Endothelial cell of umbilical vein (primary cell): Measurements from ENCODE around the gene OGDH. TPM values are rescaled to one million over a fixed set of nuclear protein-coding genes. Genes with fewer than 3 reads are reported as not detected.

ENCODE experiments used
- BruUV-seq: library from RNA; stranded (reverse); fragments of 400-500 nt; replicated peaks from 2 replicates; lab custom pipeline; 2021; lab: Mats Ljungman, UMichigan
- CTCF ChIA-PET: fragments of 300-600, 350-600 bp; sonication (Branson Sonifier 250); formaldehyde crosslinking; loops from one replicate; lab custom pipeline; 2021; ENCODE audit warnings: antibody characterized with exemption, inconsistent platforms; lab: Charles Lee
- POLR2A ChIA-PET: fragments of 300-600, 350-600 bp; sonication (Branson Sonifier 250); formaldehyde crosslinking; loops from one replicate; lab custom pipeline; 2021; ENCODE audit warnings: antibody characterized with exemption, inconsistent platforms; lab: Charles Lee
- DNase-seq: peaks from one replicate; pipeline ENCODE4 v3.0.0-alpha.2; 2011; ENCODE audit warnings: low read depth, low spot score
- FAIRE-seq: peaks from 2 replicates; lab custom pipeline; 2011; peaks lifted over from hg19 to GRCh38; lab: Jason Lieb, UNC
- H2AFZ ChIP-seq: 2 replicates; pipeline ENCODE4 v1.6.0; 2012; ENCODE audit warnings: low read depth, low read length, control low read depth, inconsistent platforms
- H3K27ac ChIP-seq: 2 replicates; pipeline ENCODE4 v1.5.1; 2011; ENCODE audit warnings: low read depth, mild to moderate bottlenecking, control low read depth, low read length, moderate library complexity; ENCODE audit not compliant: insufficient read depth
- H3K27me3 ChIP-seq, 2 experiments: 2 replicates each; pipeline versions ENCODE4 v1.6.0 to v1.6.1; 2011; ENCODE audit warnings: low read length in 2 of 2, mixed read lengths in 1 of 2; ENCODE audit not compliant: control insufficient read depth in 2 of 2, insufficient read depth in 2 of 2
- H3K36me3 ChIP-seq, 2 experiments: 2 replicates in 1 of 2; 3 replicates in 1 of 2; pipeline ENCODE4 v1.5.1; 2011; ENCODE audit warnings: low read length in 2 of 2, mild to moderate bottlenecking in 1 of 2, moderate library complexity in 1 of 2; ENCODE audit not compliant: control insufficient read depth in 2 of 2, insufficient read depth in 2 of 2; ENCODE audit errors: extremely low read depth in 1 of 2
- H3K4me1 ChIP-seq: 3 replicates; pipeline ENCODE4 v1.5.1; 2011; ENCODE audit warnings: mild to moderate bottlenecking, low read length; ENCODE audit not compliant: control insufficient read depth, insufficient read depth; ENCODE audit errors: extremely low read depth
- H3K4me2 ChIP-seq: 2 replicates; pipeline ENCODE4 v1.6.1; 2011; ENCODE audit warnings: low read length, control low read depth, mixed read lengths; ENCODE audit not compliant: insufficient read depth
- H3K4me3 ChIP-seq, 3 experiments: fragments of 200-600 bp in 1 of 3; sonication (generic), shearing (Covaris generic) in 1 of 3; replicated peaks in 1 of 3; 2 replicates each; pipeline ENCODE4 v1.5.1; 2011 to 2016; ENCODE audit warnings: control low read depth in 3 of 3, low read length in 3 of 3, mild to moderate bottlenecking in 2 of 3, inconsistent platforms in 1 of 3, low read depth in 1 of 3, moderate library complexity in 1 of 3; ENCODE audit not compliant: insufficient read depth in 1 of 3
- H3K79me2 ChIP-seq: 2 replicates; pipeline ENCODE4 v1.6.0; 2012; ENCODE audit warnings: low read length, inconsistent platforms; ENCODE audit not compliant: control insufficient read depth, insufficient read depth
- H3K9ac ChIP-seq: replicated peaks from 2 replicates; pipeline ENCODE3; 2011; ENCODE audit warnings: low read length, control low read depth; ENCODE audit not compliant: insufficient read depth; ENCODE audit errors: extremely low read depth
- H3K9me1 ChIP-seq: replicated peaks from 3 replicates; pipeline ENCODE4 v1.6.0; 2011; ENCODE audit warnings: mild to moderate bottlenecking, low read length; ENCODE audit not compliant: control insufficient read depth, insufficient read depth; ENCODE audit errors: extremely low read depth
- H3K9me3 ChIP-seq: replicated peaks from 2 replicates; pipeline ENCODE4 v1.5.1; 2012; ENCODE audit warnings: low read length, inconsistent platforms; ENCODE audit not compliant: control insufficient read depth, insufficient read depth
- H4K20me1 ChIP-seq: replicated peaks from 2 replicates; pipeline ENCODE3; 2011; ENCODE audit warnings: mild to moderate bottlenecking, low read length; ENCODE audit not compliant: control insufficient read depth, insufficient read depth; ENCODE audit errors: extremely low read depth
- EZH2 ChIP-seq: IDR thresholded peaks from 2 replicates; pipeline ENCODE4 v1.6.1; 2012; ENCODE audit warnings: borderline replicate concordance, low read depth, mild to moderate bottlenecking, moderate library complexity, low read length, inconsistent platforms; ENCODE audit not compliant: severe bottlenecking
- FOS ChIP-seq: IDR thresholded peaks from 2 replicates; pipeline ENCODE4 v1.6.1; 2011; ENCODE audit warnings: mild to moderate bottlenecking, low read length, moderate library complexity, borderline replicate concordance; ENCODE audit not compliant: insufficient read depth
- GATA2 ChIP-seq: IDR thresholded peaks from 2 replicates; pipeline ENCODE4 v1.7.0; 2011; ENCODE audit warnings: low read depth, mild to moderate bottlenecking, moderate library complexity, mixed read lengths, low read length; ENCODE audit not compliant: insufficient read length, insufficient read depth
- JUN ChIP-seq: IDR thresholded peaks from 2 replicates; pipeline ENCODE4 v1.6.1; 2011; ENCODE audit warnings: borderline replicate concordance, low read depth; ENCODE audit not compliant: insufficient read length, insufficient read depth
- MYC ChIP-seq: IDR thresholded peaks from one replicate; pipeline ENCODE4 v1.6.1; 2011; ENCODE audit warnings: mild to moderate bottlenecking, low read depth, low read length
- POLR2A ChIP-seq: IDR thresholded peaks from 2 replicates; pipeline ENCODE4 v1.6.1; 2012; ENCODE audit warnings: low read depth, mild to moderate bottlenecking, control low read depth, low read length
- POLR2AphosphoS5 ChIP-seq: IDR thresholded peaks from 2 replicates; pipeline ENCODE4 v1.6.1; 2012; ENCODE audit warnings: low read depth, mild to moderate bottlenecking, control low read depth, low read length, moderate library complexity; ENCODE audit not compliant: insufficient read depth
- dilution Hi-C: fragments of 300-500 bp; cut with MboI; formaldehyde crosslinking; loops from one replicate; pipeline ENCODE4 v1.15.0; 2019; ENCODE audit warnings: low sequenced_read_pairs; ENCODE audit not compliant: extremely low pct_ligation_motif_present
- intact Hi-C: fragments of 100-400 bp; cut with micrococcal nuclease; formaldehyde crosslinking; loops from one replicate; pipeline ENCODE4 v1.10.0; 2022
- polyA plus RNA-seq, 4 experiments: library from polyadenylated mRNA; depleted of rRNA in 3 of 4; stranded (reverse) in 3 of 4; unstranded in 1 of 4; fragments of >200 nt; gene quantifications; 2 replicates each; pipeline versions ENCODE4 v1.2.1 to v1.2.3, GENCODE V29; 2011 to 2012; ENCODE audit warnings: missing spikeins in 1 of 4
- total RNA-seq: library from RNA; stranded (reverse); gene quantifications from 2 replicates; pipeline ENCODE4 v1.2.3, GENCODE V29; 2021
- TF ChIP-seq, protein P1 (sequence below): IDR thresholded peaks from 2 replicates; pipeline ENCODE4 v1.6.1; 2011; ENCODE audit not compliant: insufficient read depth, insufficient read length
- TF ChIP-seq, protein P2 (sequence below), 2 donors: IDR thresholded peaks; 1 replicate in 1 of 2; 2 replicates in 1 of 2; pipeline ENCODE4 v1.5.1; 2011; ENCODE audit warnings: low read length in 2 of 2, mild to moderate bottlenecking in 2 of 2, moderate library complexity in 2 of 2, control low read depth in 1 of 2, inconsistent platforms in 1 of 2, low read depth in 1 of 2; ENCODE audit not compliant: insufficient read depth in 1 of 2; ENCODE audit errors: extremely low read depth in 1 of 2

OGDH gene
- total and polyA plus RNA-seq, 2 donors (not counting 3 experiments of a cell fraction or from before 2014, with no cell fraction given): 88.9 to 92.9 TPM

- FAIRE-seq (no peak), DNase-seq (no peak)
- CTCF ChIA-PET: interaction anchor here (1.5 kb wide), 1 partner anchor 17 kb away, joined by 5 read pairs; the partner anchor contains the start of gene TMED4
- no peak for TF ChIP-seq EZH2
- TF ChIP-seq MYC: no peak
- TF ChIP-seq, protein P1, sequence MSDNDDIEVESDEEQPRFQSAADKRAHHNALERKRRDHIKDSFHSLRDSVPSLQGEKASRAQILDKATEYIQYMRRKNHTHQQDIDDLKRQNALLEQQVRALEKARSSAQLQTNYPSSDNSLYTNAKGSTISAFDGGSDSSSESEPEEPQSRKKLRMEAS: no peak
- TF ChIP-seq POLR2AphosphoS5: no peak
- no peak for TF ChIP-seq GATA2
- TF ChIP-seq, protein P2, sequence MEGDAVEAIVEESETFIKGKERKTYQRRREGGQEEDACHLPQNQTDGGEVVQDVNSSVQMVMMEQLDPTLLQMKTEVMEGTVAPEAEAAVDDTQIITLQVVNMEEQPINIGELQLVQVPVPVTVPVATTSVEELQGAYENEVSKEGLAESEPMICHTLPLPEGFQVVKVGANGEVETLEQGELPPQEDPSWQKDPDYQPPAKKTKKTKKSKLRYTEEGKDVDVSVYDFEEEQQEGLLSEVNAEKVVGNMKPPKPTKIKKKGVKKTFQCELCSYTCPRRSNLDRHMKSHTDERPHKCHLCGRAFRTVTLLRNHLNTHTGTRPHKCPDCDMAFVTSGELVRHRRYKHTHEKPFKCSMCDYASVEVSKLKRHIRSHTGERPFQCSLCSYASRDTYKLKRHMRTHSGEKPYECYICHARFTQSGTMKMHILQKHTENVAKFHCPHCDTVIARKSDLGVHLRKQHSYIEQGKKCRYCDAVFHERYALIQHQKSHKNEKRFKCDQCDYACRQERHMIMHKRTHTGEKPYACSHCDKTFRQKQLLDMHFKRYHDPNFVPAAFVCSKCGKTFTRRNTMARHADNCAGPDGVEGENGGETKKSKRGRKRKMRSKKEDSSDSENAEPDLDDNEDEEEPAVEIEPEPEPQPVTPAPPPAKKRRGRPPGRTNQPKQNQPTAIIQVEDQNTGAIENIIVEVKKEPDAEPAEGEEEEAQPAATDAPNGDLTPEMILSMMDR (IDR thresholded peaks at IDR 0.05; ENCODE audit: extremely low read depth in 1 of 2, insufficient read depth in 1 of 2, low read depth in 1 of 2, low read length in 2 of 2): no peak
- TF ChIP-seq JUN: no peak
- TF ChIP-seq FOS: no peak
- TF ChIP-seq POLR2A: no peak
- dilution Hi-C loops: no loop called here
- POLR2A ChIA-PET: no interaction called here
- H3K27me3 ChIP-seq: peaks cover 2 to 6% of the 10 kb centered on the region in 2 experiments
- H3K9ac ChIP-seq: no peak overlapping the region
- H3K36me3 ChIP-seq: no peaks in the 10 kb centered on the region
- no peak overlapping the region for H2AFZ ChIP-seq
- H3K27ac ChIP-seq: no peak overlapping the region
- intact Hi-C loops: no loop called here
- no peaks in the 10 kb centered on the region for H3K9me3 ChIP-seq
- no peaks in the 10 kb centered on the region for H3K4me1 ChIP-seq
- no peak overlapping the region for H3K4me2 ChIP-seq
- no peaks in the 10 kb centered on the region for H4K20me1 ChIP-seq
- no peaks in the 10 kb centered on the region for H3K79me2 ChIP-seq
- H3K4me3 ChIP-seq: no peak overlapping the region
- no TSS peak for BruUV-seq
- H3K9me1 ChIP-seq: no peaks in the 10 kb centered on the region
These were observed 7.2 kb upstream of the OGDH start for GRCh38 chr7:44599222-44599621.
